GM23248 (cell line): ENCODE measurements around the gene GPR34. TPM values are rescaled to one million over a fixed set of nuclear protein-coding genes. Genes with fewer than 3 reads are reported as not detected.

ENCODE experiments used
- DNase-seq: peaks from one replicate; pipeline ENCODE4 v3.0.0-alpha.2; 2015
- H2AFZ ChIP-seq: fragments of 200-600 bp; sonication (generic); 2 replicates; pipeline ENCODE4 v1.6.1; 2016; ENCODE audit warnings: antibody characterized with exemption
- H3F3A ChIP-seq: fragments of 200-600 bp; sonication (generic); 2 replicates; pipeline ENCODE4 v1.6.1; 2016; ENCODE audit warnings: mild to moderate bottlenecking, antibody characterized with exemption, mixed run types; ENCODE audit not compliant: insufficient read depth
- H3K27ac ChIP-seq: fragments of 200-600 bp; sonication (generic); 2 replicates; pipeline ENCODE4 v1.5.1; 2016; ENCODE audit warnings: mild to moderate bottlenecking
- H3K27me3 ChIP-seq: fragments of 200-600 bp; sonication (generic); replicated peaks from 2 replicates; pipeline ENCODE4 v1.6.1; 2016; ENCODE audit warnings: mild to moderate bottlenecking; ENCODE audit not compliant: insufficient read depth
- H3K36me3 ChIP-seq: fragments of 200-600 bp; sonication (generic); 2 replicates; pipeline ENCODE4 v1.6.1; 2016; ENCODE audit warnings: low read depth, mild to moderate bottlenecking
- H3K4me1 ChIP-seq: fragments of 200-600 bp; sonication (generic); 2 replicates; pipeline ENCODE4 v1.6.1; 2016; ENCODE audit warnings: mild to moderate bottlenecking; ENCODE audit not compliant: insufficient read depth
- H3K4me2 ChIP-seq: fragments of 200-600 bp; sonication (generic); one replicate; pipeline ENCODE4 v1.6.1; 2016; ENCODE audit warnings: mild to moderate bottlenecking; ENCODE audit not compliant: unreplicated experiment
- H3K4me3 ChIP-seq: fragments of 200-600 bp; sonication (generic); 2 replicates; pipeline ENCODE4 v1.5.1; 2016; ENCODE audit warnings: mild to moderate bottlenecking
- H3K79me2 ChIP-seq: fragments of 200-600 bp; sonication (generic); 2 replicates; pipeline ENCODE4 v1.6.1; 2016; ENCODE audit warnings: mild to moderate bottlenecking; ENCODE audit not compliant: insufficient read depth
- H3K9ac ChIP-seq: fragments of 200-600 bp; sonication (generic); 2 replicates; pipeline ENCODE4 v1.6.1; 2016; ENCODE audit warnings: mild to moderate bottlenecking
- H3K9me2 ChIP-seq: fragments of 200-600 bp; sonication (generic); 2 replicates; pipeline ENCODE4 v1.6.1; 2016; ENCODE audit warnings: mixed run types, mild to moderate bottlenecking, moderate library complexity; ENCODE audit not compliant: insufficient read depth
- H3K9me3 ChIP-seq: fragments of 200-600 bp; sonication (generic); one replicate; pipeline ENCODE4 v1.6.1; 2017; ENCODE audit warnings: low read depth
- H4K20me1 ChIP-seq: fragments of 200-600 bp; sonication (generic); 2 replicates; pipeline ENCODE4 v1.6.0; 2016; ENCODE audit not compliant: insufficient read depth
- EZH2 ChIP-seq: fragments of 200-600 bp; sonication (generic); IDR thresholded peaks from 2 replicates; pipeline ENCODE4 v1.6.1; 2018; ENCODE audit warnings: antibody characterized with exemption, mild to moderate bottlenecking; ENCODE audit not compliant: insufficient read depth, poor library complexity, severe bottlenecking
- EZH2phosphoT487 ChIP-seq: fragments of 200-600 bp; sonication (generic); IDR thresholded peaks from 2 replicates; pipeline ENCODE4 v1.6.1; 2018; ENCODE audit warnings: antibody characterized with exemption, moderate library complexity, mild to moderate bottlenecking, low read depth; ENCODE audit not compliant: insufficient read depth
- WGBS, 2 experiments: methylation state at CpG; one replicate each; pipeline ENCODE4 v1.1.6; 2015 to 2017; ENCODE audit warnings: low lambda C conversion rate in 2 of 2, low coverage in 1 of 2; ENCODE audit errors: missing lambda C conversion rate in 2 of 2; 5-methylcytosine and 5-hydroxymethylcytosine counted together
- in situ Hi-C: fragments of 300-500 bp; cut with MboI; formaldehyde crosslinking; loops from 2 replicates; pipeline ENCODE4 v1.15.0; 2020
- polyA plus RNA-seq: library from polyadenylated mRNA; unstranded; fragments of >200 nt; fragmentation: Nextera tagmentation; extraction: Ambion mirVana; gene quantifications from 2 replicates; pipeline ENCODE4 v1.2.1, GENCODE V29; 2016
- small RNA-seq: library from RNA; depleted of rRNA; stranded (forward); fragments of <200 nt; gene quantifications from one replicate; pipeline ENCODE3, GENCODE V24; 2014; ENCODE audit warnings: low read depth, low replicate concordance
- total RNA-seq: library from RNA; depleted of rRNA; stranded (reverse); fragments of >200 nt; shearing (Covaris generic); gene quantifications from 2 replicates; pipeline ENCODE4 v1.2.3, GENCODE V29; 2014; rRNA removed

The GPR34 gene
- total and polyA plus RNA-seq, 2 experiments from 2014 or later, result 0.09 TPM; not detected in 1

GRCh38 chrX:41737065-41737464, 48.3 kb downstream of the GPR34 start:
- Histone ChIP-seq H3K36me3 (no peaks in the 10 kb centered on the region), H3K27ac (no peak overlapping the region), H3K27me3 (no peaks in the 10 kb centered on the region), H3K79me2 (no peaks in the 10 kb centered on the region), H3K9me2 (no peaks in the 10 kb centered on the region), H3K4me3 (no peak overlapping the region), H3F3A (no peaks in the 10 kb centered on the region), H3K9me3 (no peaks in the 10 kb centered on the region), H2AFZ (no peak overlapping the region), H3K9ac (no peak overlapping the region), H3K4me2 (no peak overlapping the region), H3K4me1 (no peaks in the 10 kb centered on the region), H4K20me1 (no peaks in the 10 kb centered on the region)
- 78 to 80% methylated on average over 7 of the region's 7 CpGs for WGBS, 2 experiments
- in situ Hi-C loops, result loop anchor here (25.0 kb wide), 2 partner anchors 175 to 450 kb away; no protein-coding TSS in a partner anchor
- DNase-seq, result no peak
- TF ChIP-seq EZH2phosphoT487 (no peak), EZH2 (no peak)

DNA sequence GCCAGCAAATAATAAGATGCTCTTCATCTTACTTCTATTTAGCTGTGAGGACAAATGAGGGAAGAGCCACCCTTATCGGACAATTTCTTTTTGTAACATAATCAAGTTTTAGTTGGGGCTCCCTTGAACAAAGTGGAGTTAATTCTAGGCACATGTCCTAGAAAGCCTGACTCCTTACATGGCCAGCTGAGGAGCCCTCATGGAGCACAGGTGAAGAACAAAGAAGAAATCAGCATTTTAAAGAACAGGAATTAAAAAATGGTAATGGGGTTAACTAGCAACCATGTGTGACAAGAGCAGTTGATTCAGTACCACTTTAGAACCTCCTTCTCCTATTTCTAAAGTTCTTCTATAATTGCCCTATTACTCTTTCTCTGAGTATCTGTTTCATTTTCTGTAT, 51.1 kb downstream of the GPR34 start:
- in situ Hi-C loops, result loop anchor here (25.0 kb wide), 2 partner anchors 178 to 453 kb away; no protein-coding TSS in a partner anchor
- no peak overlapping the region for H2AFZ ChIP-seq
- TF ChIP-seq EZH2phosphoT487 (no peak), EZH2 (no peak)
- H3K36me3 ChIP-seq, result no peaks in the 10 kb centered on the region
- no peaks in the 10 kb centered on the region for H4K20me1 ChIP-seq
- H3K9me2 ChIP-seq, result no peaks in the 10 kb centered on the region
- 91 to 100% methylated on average over 1 of the region's 1 CpG for WGBS, 2 experiments
- no peak for DNase-seq
- no peaks in the 10 kb centered on the region for H3K4me1 ChIP-seq
- H3K79me2 ChIP-seq, result no peaks in the 10 kb centered on the region
- H3K9ac ChIP-seq, result no peak overlapping the region
- no peak overlapping the region for H3K4me2 ChIP-seq
- H3K27ac ChIP-seq, result no peak overlapping the region
- H3K9me3 ChIP-seq, result no peaks in the 10 kb centered on the region
- H3K4me3 ChIP-seq, result no peak overlapping the region
- H3F3A ChIP-seq, result no peaks in the 10 kb centered on the region
- H3K27me3 ChIP-seq, result no peaks in the 10 kb centered on the region

Small RNA genes within 50 kb of the gene (small RNA-seq; reads per million reads assigned to genes)
- gene RN7SL144P, result not detected

Other genes with a start within 250 kb of the GPR34 start
- not detected in 2 replicates for gene NYX, start 241.6 kb upstream of the GPR34 start, total RNA-seq
- not detected in 2 replicates for gene NYX, start 241.6 kb upstream of the GPR34 start, polyA plus RNA-seq
- gene GPR82, start 35.2 kb downstream of the GPR34 start, total RNA-seq, result not detected in 2 replicates
- gene GPR82, start 35.2 kb downstream of the GPR34 start, polyA plus RNA-seq, result 0.13 TPM in 1 of 2 replicates, not detected in the other
- gene CASK, start 234.6 kb downstream of the GPR34 start, total RNA-seq, result 16.7 and 29.2 TPM in 2 replicates
- gene CASK, start 234.6 kb downstream of the GPR34 start, polyA plus RNA-seq, result 2.5 and 2.8 TPM in 2 replicates